OCI-LY7 (cell line): ENCODE results near the gene TMEM200B. TPM values are rescaled to one million over a fixed set of nuclear protein-coding genes. Genes with fewer than 3 reads are reported as not detected.

Source experiments
- BruUV-seq: library from RNA; stranded (reverse); fragments of 400-500 nt; replicated peaks from 2 replicates; lab custom pipeline; 2021; lab: Mats Ljungman, UMichigan
- CTCF ChIA-PET: fragments of 300-600 bp; sonication (Branson Sonifier 250); formaldehyde crosslinking; loops from one replicate; lab custom pipeline; 2022; ENCODE audit warnings: antibody characterized with exemption; ENCODE audit not compliant: unreplicated experiment; lab: Charles Lee
- POLR2A ChIA-PET: fragments of 300-600 bp; sonication (Branson Sonifier 250); formaldehyde crosslinking; loops from one replicate; lab custom pipeline; 2022; ENCODE audit warnings: antibody characterized with exemption; lab: Charles Lee
- DNase-seq: peaks from one replicate; pipeline ENCODE4 v3.0.0-alpha.2; 2015; ENCODE audit warnings: low spot score
- H2AFZ ChIP-seq: fragments of 200-600 bp; sonication (generic), shearing (Covaris generic); 2 replicates; pipeline ENCODE4 v1.6.1; 2014; ENCODE audit warnings: mild to moderate bottlenecking, antibody characterized with exemption, low read length, moderate library complexity
- H3K27ac ChIP-seq: fragments of 200-600 bp; sonication (generic); 2 replicates; pipeline ENCODE4 v1.5.1; 2014; ENCODE audit warnings: mixed run types, low read depth, mild to moderate bottlenecking, moderate library complexity, low read length, inconsistent platforms; ENCODE audit not compliant: poor library complexity, severe bottlenecking
- H3K36me3 ChIP-seq: fragments of 200-600 bp; sonication (generic); 2 replicates; pipeline ENCODE4 v1.6.1; 2014; ENCODE audit warnings: mild to moderate bottlenecking, antibody characterized with exemption, low read length, moderate library complexity, mixed read lengths; ENCODE audit not compliant: insufficient read depth
- H3K4me1 ChIP-seq: fragments of 200-600 bp; sonication (generic); 2 replicates; pipeline ENCODE4 v1.5.1; 2014; ENCODE audit warnings: mild to moderate bottlenecking, low read length; ENCODE audit not compliant: insufficient read depth, poor library complexity, severe bottlenecking
- H3K4me2 ChIP-seq: fragments of 200-600 bp; sonication (generic); 2 replicates; pipeline ENCODE4 v1.6.1; 2014; ENCODE audit warnings: mild to moderate bottlenecking, low read length
- H3K4me3 ChIP-seq: fragments of 200-600 bp; sonication (generic); 2 replicates; pipeline ENCODE4 v1.5.1; 2014; ENCODE audit warnings: mild to moderate bottlenecking, low read depth, low read length; ENCODE audit not compliant: poor library complexity, severe bottlenecking
- H3K79me2 ChIP-seq: fragments of 200-600 bp; sonication (generic); 2 replicates; pipeline ENCODE4 v1.6.1; 2016; ENCODE audit warnings: low read depth, mild to moderate bottlenecking, low read length, moderate library complexity, mixed read lengths; ENCODE audit not compliant: insufficient read depth
- H3K9me2 ChIP-seq: fragments of 200-600 bp; sonication (generic); 2 replicates; pipeline ENCODE4 v1.6.1; 2016; ENCODE audit warnings: mild to moderate bottlenecking, low read length, mixed read lengths; ENCODE audit not compliant: insufficient read depth
- H3K9me3 ChIP-seq: fragments of 200-600 bp; sonication (generic); 2 replicates; pipeline ENCODE4 v1.6.1; 2014; ENCODE audit warnings: mild to moderate bottlenecking, mixed run types, low read length, mixed read lengths
- H4K20me1 ChIP-seq: fragments of 200-600 bp; sonication (generic); 2 replicates; pipeline ENCODE4 v1.6.1; 2014; ENCODE audit warnings: mild to moderate bottlenecking, antibody characterized with exemption, low read length, moderate library complexity, mixed read lengths; ENCODE audit not compliant: insufficient read depth
- CTCF ChIP-seq: fragments of 200-600 bp; sonication (generic); conservative IDR thresholded peaks from 2 replicates; pipeline ENCODE4 v1.5.1; 2014; ENCODE audit warnings: mild to moderate bottlenecking, antibody characterized with exemption, low read length, moderate library complexity, mixed read lengths
- EZH2phosphoT487 ChIP-seq: fragments of 200-600 bp; sonication (generic); IDR thresholded peaks from 2 replicates; pipeline ENCODE4 v1.6.1; 2018; ENCODE audit warnings: low read depth, borderline replicate concordance, mild to moderate bottlenecking, mixed run types, antibody characterized with exemption, low read length, moderate library complexity, mixed read lengths
- intact Hi-C: fragments of 100-400 bp; cut with micrococcal nuclease; formaldehyde crosslinking; loops from one replicate; pipeline ENCODE4 v1.10.0; 2022; ENCODE audit not compliant: unreplicated experiment
- total RNA-seq, 2 experiments: library from RNA; depleted of rRNA in 1 of 2; stranded (reverse); fragments of >200 nt in 1 of 2; shearing (Covaris generic) in 1 of 2; gene quantifications; 2 replicates each; pipeline ENCODE4 v1.2.3, GENCODE V29; 2014 to 2022

Gene TMEM200B
- total RNA-seq, 2 experiments from 2014 or later = not detected

- H3K36me3 ChIP-seq = peaks cover 96% of the 10 kb centered on the region
- BruUV-seq = no TSS peak
- intact Hi-C loops = no loop called here
- no peaks in the 10 kb centered on the region for H3K9me3 ChIP-seq
- no peak overlapping the region for H3K4me2 ChIP-seq
- ChIA-PET CTCF (no interaction called here), POLR2A (interaction anchor here (0.6 to 1.1 kb wide), 2 partner anchors 16 to 20 kb away, joined by 3 read pairs; no protein-coding TSS in a partner anchor)
- no peak overlapping the region for H3K4me3 ChIP-seq
- H3K27ac ChIP-seq = no peak overlapping the region
- no peak overlapping the region for H2AFZ ChIP-seq
- peaks cover 28% of the 10 kb centered on the region; the same call in 1 of the 2 replicates for H3K79me2 ChIP-seq
- TF ChIP-seq EZH2phosphoT487 = no peak
- H4K20me1 ChIP-seq = 0 out of 2 replicates have a peak, but pooled peaks cover 11% of the 10 kb centered on the region
- no peaks in the 10 kb centered on the region for H3K9me2 ChIP-seq
- DNase-seq = no peak
- no peaks in the 10 kb centered on the region for H3K4me1 ChIP-seq
Observed at GRCh38 chr1:29157269-29157601, 33.5 kb upstream of the TMEM200B start.

- CTCF ChIA-PET = no interaction called here
- no peak for DNase-seq
- BruUV-seq = no TSS peak
Observed at GRCh38 chr1:29156543-29157268, 33.0 kb upstream of the TMEM200B start.

More at GRCh38 chr1:29156543-29157268, 33.0 kb upstream of the TMEM200B start:
- POLR2A ChIA-PET = interaction anchor here (0.6 to 1.1 kb wide), 2 partner anchors 16 to 20 kb away, joined by 3 read pairs; no protein-coding TSS in a partner anchor
- TF ChIP-seq CTCF (no peak), EZH2phosphoT487 (no peak)
- H3K4me3 ChIP-seq = no peak overlapping the region
- intact Hi-C loops = no loop called here
- no peak overlapping the region for H3K27ac ChIP-seq
- H2AFZ ChIP-seq = no peak overlapping the region
- no peaks in the 10 kb centered on the region for H3K9me2 ChIP-seq
- no peaks in the 10 kb centered on the region for H3K9me3 ChIP-seq
- peaks cover 96% of the 10 kb centered on the region for H3K36me3 ChIP-seq
- peaks cover 23% of the 10 kb centered on the region; the same call in 1 of the 2 replicates for H3K79me2 ChIP-seq
- H3K4me1 ChIP-seq = no peaks in the 10 kb centered on the region
- 0 out of 2 replicates have a peak, but pooled peaks cover 6% of the 10 kb centered on the region for H4K20me1 ChIP-seq
- H3K4me2 ChIP-seq = no peak overlapping the region
